Kidney (tissue), 14 donors: ENCODE results near the gene ELMO2. TPM values are rescaled to one million over a fixed set of nuclear protein-coding genes. Genes with fewer than 3 reads are reported as not detected.
A peak's percentile ranks its signal among the peaks of the same experiment; 100 is the strongest.

Experiments used
- DNase-seq, 5 donors: peaks; one replicate each; pipeline ENCODE4 v3.0.0-alpha.2; 2013 to 2020
- FAIRE-seq: peaks from 2 replicates; lab custom pipeline; 2012; peaks lifted over from hg19 to GRCh38; lab: Jason Lieb, UNC
- H3K27ac ChIP-seq, 2 donors: one replicate each; pipeline ENCODE4 v1.7.0; 2013; ENCODE audit warnings: low read depth in 2 of 2, low read length in 2 of 2, inconsistent platforms in 1 of 2
- H3K27me3 ChIP-seq: one replicate; pipeline ENCODE4 v1.7.1; 2013; ENCODE audit warnings: low read length, inconsistent platforms; ENCODE audit not compliant: control insufficient read depth, insufficient read depth
- H3K36me3 ChIP-seq, 3 donors: one replicate each; pipeline versions ENCODE4 v1.7.0 to v1.7.1; 2013; ENCODE audit warnings: low read length in 3 of 3, control low read depth in 1 of 3, inconsistent platforms in 1 of 3; ENCODE audit not compliant: insufficient read depth in 3 of 3, control insufficient read depth in 2 of 3
- H3K4me1 ChIP-seq, 3 donors: one replicate each; pipeline versions ENCODE4 v1.7.0 to v1.7.1; 2013; ENCODE audit warnings: low read length in 3 of 3, inconsistent platforms in 1 of 3, low read depth in 1 of 3; ENCODE audit not compliant: control insufficient read depth in 2 of 3, insufficient read depth in 2 of 3
- H3K4me3 ChIP-seq, 3 donors: one replicate each; pipeline versions ENCODE4 v1.7.0 to v1.8.1; 2013; ENCODE audit warnings: low read length in 3 of 3, control low read depth in 1 of 3, inconsistent platforms in 1 of 3
- H3K9ac ChIP-seq, 3 donors: one replicate each; pipeline versions ENCODE4 v1.7.0 to v1.7.1; 2013; ENCODE audit warnings: low read length in 3 of 3, control low read depth in 1 of 3, inconsistent platforms in 1 of 3
- H3K9me3 ChIP-seq, 3 donors: one replicate each; pipeline versions ENCODE4 v1.7.0 to v1.7.1; 2013; ENCODE audit warnings: low read length in 3 of 3, control low read depth in 1 of 3, inconsistent platforms in 1 of 3; ENCODE audit not compliant: control insufficient read depth in 2 of 3, insufficient read depth in 1 of 3
- CTCF ChIP-seq: IDR thresholded peaks from 3 replicates; pipeline ENCODE4 v1.5.1; 2012; ENCODE audit warnings: mild to moderate bottlenecking, moderate library complexity, borderline replicate concordance; ENCODE audit not compliant: insufficient read depth; ENCODE audit errors: extremely low read depth
- intact Hi-C: fragments of 100-400 bp; cut with DNase I; formaldehyde crosslinking; loops from one replicate; pipeline ENCODE4 v1.11.1; 2022
- polyA plus RNA-seq: library from polyadenylated mRNA; stranded (reverse); fragments of 350-450 nt; fragmentation: Illumina TruSeq; extraction: RNeasy Lipid Tissue Mini Kit (QIAGEN cat#74804); gene quantifications from one replicate; pipeline ENCODE4 v1.2.3, GENCODE V29; 2014; ENCODE audit warnings: low read depth, low replicate concordance; ENCODE audit not compliant: insufficient read depth
- total RNA-seq: library from RNA; stranded (reverse); fragmentation: NEBNext Ultra II Directional; extraction: Animal tissue kit (Norgen Biotek cat#: 25700); gene quantifications from one replicate; pipeline ENCODE4 v1.2.1, GENCODE V29; 2021
- donor health status: control.
- donor health status: control.
- donor health status: control.
- donor health status: control.
- donor health status: control.
- donor health status: DM: yes; HTN: yes; CAD: no.
- donor health status: Normal renal cell carcinoma (clear cell type).

The ELMO2 gene
- total and polyA plus RNA-seq, 2 donors from 2014 or later = 21.0 to 43.0 TPM

- Histone ChIP-seq H3K27me3 (no peaks in the 10 kb centered on the region), H3K9ac (no peak overlapping the region), H3K9me3 (peaks cover 0 to 2% (median 0%) of the 10 kb centered on the region in 3 donors), H3K4me3 (no peak overlapping the region), H3K4me1 (peaks cover 0 to 13% (median 9%) of the 10 kb centered on the region in 3 donors), H3K27ac (no peak overlapping the region), H3K36me3 (peaks cover 0 to 8% (median 5%) of the 10 kb centered on the region in 3 donors)
- intact Hi-C loops = no loop called here
- peak; percentile 47 for TF ChIP-seq CTCF
- DNase-seq = peak; percentile 61 to 80 (median 67)
- FAIRE-seq = no peak
Measured at GRCh38 chr20:46349035-46349741, 57.2 kb downstream of the ELMO2 start.

GRCh38 chr20:46347841-46348803 is 58.3 kb downstream of the ELMO2 start:
- peak in 1 of 5 donors; percentile 65 for DNase-seq
- no peak overlapping the region for H3K9ac ChIP-seq
- intact Hi-C loops = no loop called here
- peaks cover 3% of the 10 kb centered on the region for H3K27me3 ChIP-seq
- TF ChIP-seq CTCF = no peak
- H3K9me3 ChIP-seq = peaks cover 0 to 2% (median 0%) of the 10 kb centered on the region in 3 donors
- H3K4me3 ChIP-seq = no peak overlapping the region
- peaks cover 0 to 8% (median 5%) of the 10 kb centered on the region in 3 donors for H3K36me3 ChIP-seq
- H3K27ac ChIP-seq = no peak overlapping the region
- H3K4me1 ChIP-seq = peaks cover 0 to 14% (median 13%) of the 10 kb centered on the region in 3 donors
- no peak for FAIRE-seq

- Histone ChIP-seq H3K9me3 (peaks cover 0 to 2% (median 0%) of the 10 kb centered on the region in 3 donors), H3K27ac (no peak overlapping the region), H3K9ac (no peak overlapping the region), H3K36me3 (peaks cover 0 to 8% (median 5%) of the 10 kb centered on the region in 3 donors), H3K27me3 (peaks cover 10% of the 10 kb centered on the region), H3K4me1 (peaks cover 0 to 17% (median 13%) of the 10 kb centered on the region in 3 donors), H3K4me3 (no peak overlapping the region)
- DNase-seq (peak in 1 of 5 donors; percentile 2), FAIRE-seq (no peak)
- intact Hi-C loops = no loop called here
- TF ChIP-seq CTCF = no peak
Measured at GRCh38 chr20:46346770-46347169, 59.6 kb downstream of the ELMO2 start.
